GM18867 (cell line): ENCODE results near the gene MLLT3.
A peak's percentile ranks its signal among the peaks of the same experiment; 100 is the strongest.
"Not testable (repeated sequence)": the region's sequence is repeated elsewhere in the genome, so short reads cannot be mapped to it uniquely, and the experiment has no call there.

Experiments used
- ATAC-seq: cut with Tn5 transposase; IDR thresholded peaks from one replicate; pipeline ENCODE4 v1.9.1; 2021; ENCODE audit warnings: mild to moderate bottlenecking, moderate library complexity; ENCODE audit not compliant: unreplicated experiment

Gene MLLT3

DNA sequence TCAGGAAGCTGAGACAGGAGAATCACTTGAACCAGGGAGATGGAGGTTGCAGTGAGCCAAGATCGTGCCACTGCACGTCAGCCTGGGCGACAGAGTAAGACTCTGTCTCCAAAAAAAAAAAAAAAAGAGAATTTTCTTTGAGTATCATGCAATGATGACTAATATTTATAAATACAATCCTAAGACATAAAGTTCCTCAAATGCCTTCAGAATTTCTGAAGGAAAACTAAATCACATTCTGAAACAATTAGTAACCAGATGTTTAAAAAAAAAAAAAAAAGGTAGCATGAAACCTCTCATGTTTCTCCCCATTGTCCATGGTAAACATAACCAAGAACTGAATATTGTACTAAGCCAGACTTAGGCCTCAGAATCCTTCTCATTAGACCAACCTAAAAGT lies 23.1 kb downstream of the MLLT3 start:
- ATAC-seq = no peak

GRCh38 chr9:20598367-20598766 lies 23.9 kb downstream of the MLLT3 start:
- no peak for ATAC-seq

DNA sequence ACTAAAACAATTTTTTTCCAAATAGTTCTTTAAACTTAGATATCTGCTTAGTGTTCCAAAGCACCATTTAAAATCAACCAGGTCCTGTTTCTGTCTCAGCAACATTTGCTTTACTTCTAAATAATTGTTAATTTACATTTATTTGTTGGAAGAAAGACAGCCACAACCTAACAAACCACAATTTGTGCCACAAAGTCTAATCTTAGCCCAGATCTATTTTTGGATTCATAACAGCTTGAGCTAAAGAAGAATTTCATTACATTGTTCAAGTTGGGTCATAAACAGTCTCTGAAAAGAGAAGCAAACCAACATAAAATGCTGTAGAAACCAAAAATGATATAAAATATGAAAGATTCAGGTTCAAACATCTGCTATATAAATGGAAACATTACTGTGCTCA lies 24.4 kb downstream of the MLLT3 start:
- no peak for ATAC-seq

GRCh38 chr9:20594608-20595007 lies 27.7 kb downstream of the MLLT3 start:
- ATAC-seq = no peak

GRCh38 chr9:20593537-20593936 lies 28.8 kb downstream of the MLLT3 start:
- ATAC-seq = no peak

GRCh38 chr9:20593105-20593504 lies 29.2 kb downstream of the MLLT3 start:
- ATAC-seq = no peak

- ATAC-seq = no peak
Measured at GRCh38 chr9:20592673-20593072, 29.6 kb downstream of the MLLT3 start.

- ATAC-seq = no peak
Measured at GRCh38 chr9:20591223-20591622, 31.1 kb downstream of the MLLT3 start.

GRCh38 chr9:20584968-20585643 lies 37.2 kb downstream of the MLLT3 start:
- ATAC-seq = no peak

DNA sequence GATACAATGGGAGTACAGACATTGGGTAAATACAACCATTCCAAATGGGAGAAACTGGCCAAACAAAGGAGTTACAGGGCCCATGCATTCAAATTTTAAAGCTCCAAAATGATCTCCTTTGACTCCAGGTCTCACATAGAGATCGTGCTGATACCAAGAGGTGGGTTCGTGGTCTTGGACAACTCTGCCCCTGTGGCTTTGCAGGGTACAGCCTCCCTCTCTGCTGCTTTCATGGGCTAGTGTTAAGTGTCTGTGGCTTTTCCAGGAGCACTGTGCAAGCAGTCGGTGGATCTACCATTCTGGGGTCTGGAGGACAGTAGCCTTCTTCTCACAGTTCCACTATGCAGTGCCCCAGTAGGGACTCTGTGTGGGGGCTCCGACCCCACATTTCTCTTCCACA lies 39.2 kb downstream of the MLLT3 start:
- not testable (repeated sequence) for ATAC-seq

GRCh38 chr9:20582150-20582549 lies 40.1 kb downstream of the MLLT3 start:
- ATAC-seq = peak; percentile 61

GRCh38 chr9:20580673-20581072 lies 41.6 kb downstream of the MLLT3 start:
- no peak for ATAC-seq

DNA sequence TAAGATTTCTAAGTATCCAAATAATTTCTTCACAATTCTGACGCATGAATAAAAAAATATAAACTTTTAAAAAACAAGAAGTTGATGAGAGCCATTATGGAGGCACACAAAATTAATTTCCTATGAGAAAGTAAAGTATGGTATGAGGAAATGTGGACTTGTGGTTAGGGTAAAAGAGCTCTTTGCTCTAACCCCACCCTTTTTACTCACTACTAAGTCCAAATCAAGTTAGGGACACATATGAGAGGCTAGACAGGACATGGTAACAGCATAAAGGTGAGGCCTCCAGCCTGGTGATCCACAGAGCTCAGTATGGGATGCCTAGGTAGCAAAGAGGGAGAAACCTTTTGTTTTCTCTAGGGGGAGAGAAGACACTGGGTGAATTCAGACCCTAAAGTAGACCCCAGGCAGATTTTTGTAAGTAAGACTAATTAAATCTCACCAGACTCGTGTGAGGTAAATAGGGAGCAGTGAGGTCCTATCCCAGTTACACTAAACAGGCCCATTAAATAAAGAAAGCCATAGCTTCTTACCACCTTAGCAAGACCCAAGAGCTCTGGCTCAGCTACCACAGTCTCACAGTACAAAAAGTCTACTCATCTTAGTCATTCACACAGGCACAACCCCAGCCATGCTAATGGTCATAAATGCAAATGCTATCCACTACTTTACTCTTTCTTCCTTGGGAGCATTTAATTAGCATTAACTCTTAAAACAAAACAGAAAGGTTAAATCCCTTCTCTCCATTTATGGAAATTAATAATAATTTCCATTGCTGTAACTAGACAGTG lies 42.6 kb downstream of the MLLT3 start:
- ATAC-seq = no peak

GRCh38 chr9:20573023-20573422 lies 49.3 kb downstream of the MLLT3 start:
- ATAC-seq = peak; percentile 43

GRCh38 chr9:20570756-20571155 lies 51.5 kb downstream of the MLLT3 start:
- ATAC-seq = peak; percentile 58

DNA sequence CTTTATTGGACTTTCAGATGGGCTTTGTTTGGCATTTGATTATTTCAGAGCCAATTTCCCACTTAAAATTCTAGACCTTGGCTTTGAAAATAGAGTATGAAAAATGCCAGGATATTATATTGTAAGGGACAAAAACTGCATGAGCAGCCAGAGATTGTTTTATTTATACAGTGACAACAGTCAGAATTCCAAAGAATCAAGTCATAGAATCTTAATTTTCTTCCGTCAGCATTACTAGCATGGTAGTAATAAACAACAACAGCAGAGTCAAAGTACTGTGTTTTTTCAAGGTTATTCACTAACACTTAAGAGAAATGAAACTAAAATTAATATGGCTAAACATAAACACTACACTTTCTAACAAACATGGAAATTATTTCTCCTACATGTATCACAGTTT lies 52.2 kb downstream of the MLLT3 start:
- no peak for ATAC-seq

DNA sequence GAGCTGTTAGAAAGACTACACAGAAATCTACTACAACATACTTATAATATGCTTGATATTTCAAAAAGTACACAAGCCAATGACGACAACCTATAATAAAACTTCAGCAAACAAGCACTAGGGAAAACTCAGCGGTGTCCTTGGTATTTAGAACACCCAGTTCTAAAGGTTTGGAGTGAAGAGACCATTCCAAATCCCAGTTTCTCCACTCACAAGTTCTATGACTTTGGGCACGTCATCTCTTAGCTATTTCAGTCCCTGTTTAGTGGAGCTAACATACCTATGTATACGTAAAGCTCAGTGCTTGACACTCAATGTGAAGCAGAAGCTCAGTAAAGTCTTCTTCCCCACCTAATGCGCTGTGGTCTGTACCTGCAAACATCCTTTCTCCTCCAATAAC lies 52.8 kb downstream of the MLLT3 start:
- ATAC-seq = no peak

DNA sequence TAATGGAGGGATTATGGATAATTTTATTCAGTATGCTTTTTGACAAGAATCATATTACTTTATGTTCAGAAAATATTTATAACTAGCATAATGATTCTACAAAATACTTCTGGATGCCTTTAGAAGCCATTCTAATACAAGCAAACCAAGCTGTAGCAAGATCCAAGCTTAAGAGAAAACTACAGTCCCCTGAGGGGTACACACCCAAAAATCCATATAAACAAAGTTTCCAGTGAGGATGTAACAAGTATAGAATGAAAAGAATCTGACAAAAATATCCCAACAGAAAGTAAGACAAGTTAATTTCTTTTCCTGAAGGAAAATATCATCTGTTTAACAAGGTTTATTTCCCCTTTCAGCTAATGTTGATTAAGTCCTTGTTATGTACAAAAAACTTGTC lies 53.9 kb downstream of the MLLT3 start:
- no peak for ATAC-seq

DNA sequence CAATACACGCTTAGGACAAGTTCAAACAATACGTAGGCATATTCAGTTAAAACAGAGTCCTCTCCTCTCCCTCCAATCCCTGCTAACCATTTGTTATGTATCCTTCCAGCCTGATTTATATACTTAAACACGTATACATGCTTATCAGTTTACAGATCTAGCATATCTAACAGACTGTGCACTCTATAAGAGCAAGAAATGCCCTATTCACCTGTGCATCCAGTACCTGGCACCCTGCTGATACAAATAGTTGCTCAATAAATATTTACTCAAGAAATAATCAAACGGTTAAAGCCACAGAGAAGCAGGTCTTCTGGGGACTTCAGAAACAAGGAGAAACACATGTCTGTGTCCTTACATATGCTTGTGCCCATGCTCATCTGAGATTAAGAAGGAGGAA lies 55.9 kb downstream of the MLLT3 start:
- ATAC-seq = no peak

- no peak for ATAC-seq
Measured at GRCh38 chr9:20564650-20565049, 57.6 kb downstream of the MLLT3 start.

DNA sequence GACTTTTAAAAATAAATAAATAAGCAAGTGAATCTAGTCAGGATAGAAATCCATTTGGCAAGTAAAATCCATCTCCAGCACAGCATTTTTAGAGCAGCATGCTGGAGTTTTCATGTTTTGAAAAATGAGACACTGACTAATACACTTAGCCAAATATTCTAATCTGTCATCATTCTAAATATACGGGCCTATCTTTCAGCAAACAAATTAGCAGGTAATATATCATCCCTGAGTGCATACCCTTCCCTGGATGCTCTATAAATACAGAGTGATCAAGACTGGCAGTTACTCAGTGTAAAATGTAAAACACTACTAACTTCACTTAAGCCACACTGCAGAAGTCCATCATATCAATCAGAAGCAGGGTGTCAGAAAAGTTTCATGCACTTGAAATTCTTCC lies 58.4 kb downstream of the MLLT3 start:
- no peak for ATAC-seq

- ATAC-seq = peak; percentile 51
Measured at GRCh38 chr9:20562051-20562450, 60.2 kb downstream of the MLLT3 start.

- no peak for ATAC-seq
Measured at GRCh38 chr9:20561531-20561930, 60.8 kb downstream of the MLLT3 start.
